HG03060 (cell line): ENCODE results near the gene KLK10.

Experiments used
- ATAC-seq: cut with Tn5 transposase; IDR thresholded peaks from one replicate; pipeline ENCODE4 v1.9.1; 2021; ENCODE audit warnings: low read depth, moderate number of reproducible peaks; ENCODE audit not compliant: unreplicated experiment

Gene KLK10

GRCh38 chr19:51027126-51027806 lies 7.8 kb upstream of the KLK10 start:
- no peak for ATAC-seq

GRCh38 chr19:51026554-51026831 lies 7.0 kb upstream of the KLK10 start, which contains the start of gene KLK11:
KLK11 (minus strand) TSS chr19:51026616; CDS start chr19:51025631, 985 bp downstream.
- ATAC-seq: no peak

DNA sequence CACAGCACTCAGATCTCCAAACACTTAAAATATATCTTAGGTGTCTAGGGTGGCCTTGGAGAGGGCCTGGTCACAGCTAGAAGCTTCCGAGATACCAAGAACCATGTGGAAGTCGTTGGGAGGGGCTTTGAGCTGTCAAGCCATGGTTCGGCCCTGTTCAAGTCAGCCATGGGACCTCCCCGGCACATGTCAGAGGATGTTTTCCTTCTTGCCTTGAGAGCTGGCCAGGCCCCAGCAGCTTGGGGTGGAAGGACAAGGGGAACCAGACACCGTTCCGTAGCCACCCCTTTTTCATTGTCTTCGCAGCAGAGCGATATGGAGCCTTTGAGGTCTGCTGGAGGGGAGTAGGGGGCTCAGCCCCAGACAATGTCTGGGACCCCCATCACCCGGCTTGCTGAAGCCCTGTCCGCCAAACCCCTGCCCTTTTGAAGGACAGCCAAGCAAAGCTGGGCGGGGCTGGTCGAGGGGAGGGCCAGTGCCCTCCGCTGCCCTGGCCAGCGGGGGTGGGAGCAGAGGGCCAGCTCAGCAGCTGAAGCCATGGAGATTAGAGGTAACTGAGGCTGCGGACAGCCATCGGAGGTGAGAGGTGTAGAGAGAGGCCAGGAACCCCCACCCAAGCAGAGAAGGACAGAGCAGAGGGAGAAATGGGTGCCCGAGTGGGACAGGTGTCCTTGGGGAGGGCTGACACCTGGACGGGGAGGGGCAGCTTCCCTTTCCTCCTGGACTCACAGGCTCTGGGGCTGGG lies 6.5 kb upstream of the KLK10 start:
- no peak for ATAC-seq

DNA sequence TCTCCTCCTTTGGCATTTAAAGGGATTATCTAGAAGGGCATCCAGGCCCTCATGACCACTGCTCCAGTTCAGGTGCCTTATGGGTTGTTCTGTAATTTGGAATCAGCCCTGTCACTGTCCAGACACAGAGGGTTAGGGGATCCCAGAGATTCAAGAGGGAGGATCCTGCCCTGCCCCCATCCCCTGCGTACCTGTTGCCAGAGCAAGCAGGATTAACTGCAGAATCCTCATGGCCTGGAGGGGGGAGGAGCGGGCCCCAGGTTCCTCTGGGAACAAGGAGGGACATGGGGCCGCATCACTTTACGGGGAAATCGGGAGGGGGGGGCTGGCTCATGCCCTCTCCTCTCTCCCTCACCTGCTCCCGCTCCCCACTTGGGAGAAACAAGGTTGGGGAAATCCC lies 5.9 kb upstream of the KLK10 start:
- no peak for ATAC-seq

GRCh38 chr19:51024924-51025323 lies 5.4 kb upstream of the KLK10 start:
- ATAC-seq: no peak

- no peak for ATAC-seq
These were observed 4.4 kb upstream of the KLK10 start for GRCh38 chr19:51023946-51024345.

DNA sequence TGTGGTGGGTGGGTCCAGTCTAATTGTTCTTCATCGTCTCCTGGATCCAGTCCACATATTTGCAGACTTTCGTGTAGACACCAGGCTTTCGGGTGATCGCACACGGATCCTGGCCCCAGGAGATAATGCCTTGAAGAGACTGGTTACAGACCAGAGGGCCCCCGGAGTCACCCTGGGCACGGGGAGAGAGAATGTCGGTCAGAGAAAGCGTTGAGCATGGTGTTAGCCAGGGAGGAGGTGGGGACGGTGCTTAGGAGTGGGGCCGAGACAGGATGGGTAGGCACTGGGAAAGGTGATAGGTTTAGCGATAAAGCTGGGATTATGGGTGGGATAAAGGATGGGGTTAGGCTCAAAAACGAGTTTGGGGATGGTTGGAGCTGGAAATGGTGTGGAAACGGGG lies 3.0 kb upstream of the KLK10 start:
- no peak for ATAC-seq

GRCh38 chr19:51020988-51021651 lies 1.6 kb upstream of the KLK10 start:
- ATAC-seq: no peak

- ATAC-seq: no peak
These were observed 565 bp downstream of the KLK10 start for GRCh38 chr19:51018745-51019543.

GRCh38 chr19:51016798-51017683 lies 2.5 kb downstream of the KLK10 start:
- no peak for ATAC-seq

DNA sequence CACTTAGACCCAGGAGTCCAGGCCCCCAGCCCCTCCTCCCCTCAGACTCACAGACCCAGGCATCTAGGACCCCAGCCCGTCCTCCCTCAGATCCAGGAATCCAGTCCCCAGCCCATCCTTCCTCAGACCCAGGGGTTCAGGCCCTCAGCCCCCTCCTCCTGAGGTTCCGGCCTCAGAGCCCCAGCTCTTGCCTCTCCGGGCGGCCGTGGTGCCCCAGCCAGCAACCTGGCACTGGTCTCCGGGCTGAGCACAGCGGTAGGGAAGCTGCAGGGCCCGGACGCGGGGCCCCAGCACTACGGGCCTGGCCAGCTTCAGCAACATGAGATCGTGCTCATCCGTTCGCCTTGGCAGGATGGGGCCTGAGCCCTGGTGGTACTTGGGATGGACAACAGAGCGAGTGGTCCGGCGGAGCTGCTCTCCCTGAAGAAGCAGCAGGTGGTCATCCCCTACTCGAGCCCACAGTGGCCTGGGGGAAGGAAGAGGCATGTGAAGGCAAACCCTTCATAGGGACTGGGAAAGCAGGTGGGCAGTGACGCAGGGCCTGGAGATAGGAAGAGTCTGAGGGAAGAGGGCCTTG lies 3.7 kb downstream of the KLK10 start:
- ATAC-seq: no peak

GRCh38 chr19:51014242-51014641 lies 5.3 kb downstream of the KLK10 start:
- no peak for ATAC-seq

GRCh38 chr19:51012661-51013190 lies 6.8 kb downstream of the KLK10 start:
- no peak for ATAC-seq

DNA sequence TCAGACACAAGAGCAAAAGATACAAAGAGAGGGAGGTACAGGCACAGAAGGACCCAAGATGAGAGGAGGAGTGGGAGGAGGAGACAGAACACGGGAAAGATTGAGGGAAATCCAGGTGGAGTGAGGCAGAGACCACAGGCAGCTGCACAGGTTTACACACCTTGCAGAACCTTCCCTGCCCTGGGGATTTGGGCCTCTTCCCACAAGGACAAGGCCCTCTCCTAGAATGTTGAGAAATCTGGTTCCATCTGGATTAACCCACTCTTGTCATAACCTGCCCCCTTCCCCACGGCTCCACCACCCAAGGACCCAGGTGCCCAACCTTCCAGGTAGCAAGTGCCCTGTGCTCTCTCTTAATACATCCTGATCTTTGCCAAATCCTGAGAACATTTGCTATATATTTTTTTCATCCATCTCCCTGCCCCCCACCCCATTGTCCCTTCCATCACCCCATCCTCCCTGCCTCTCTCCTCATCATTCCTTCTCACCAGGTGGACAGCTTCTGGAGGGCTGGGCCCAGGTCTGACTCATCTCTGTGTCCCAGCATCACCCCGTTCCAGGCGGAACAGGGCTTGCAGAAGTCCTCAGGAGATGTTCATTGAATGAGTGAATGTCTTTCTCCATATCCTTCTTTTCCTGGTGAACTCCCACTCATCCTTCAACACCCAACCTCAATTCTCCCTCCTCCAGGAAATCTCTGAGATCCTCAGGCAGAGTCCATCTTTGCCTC lies 9.3 kb downstream of the KLK10 start:
- ATAC-seq: no peak

DNA sequence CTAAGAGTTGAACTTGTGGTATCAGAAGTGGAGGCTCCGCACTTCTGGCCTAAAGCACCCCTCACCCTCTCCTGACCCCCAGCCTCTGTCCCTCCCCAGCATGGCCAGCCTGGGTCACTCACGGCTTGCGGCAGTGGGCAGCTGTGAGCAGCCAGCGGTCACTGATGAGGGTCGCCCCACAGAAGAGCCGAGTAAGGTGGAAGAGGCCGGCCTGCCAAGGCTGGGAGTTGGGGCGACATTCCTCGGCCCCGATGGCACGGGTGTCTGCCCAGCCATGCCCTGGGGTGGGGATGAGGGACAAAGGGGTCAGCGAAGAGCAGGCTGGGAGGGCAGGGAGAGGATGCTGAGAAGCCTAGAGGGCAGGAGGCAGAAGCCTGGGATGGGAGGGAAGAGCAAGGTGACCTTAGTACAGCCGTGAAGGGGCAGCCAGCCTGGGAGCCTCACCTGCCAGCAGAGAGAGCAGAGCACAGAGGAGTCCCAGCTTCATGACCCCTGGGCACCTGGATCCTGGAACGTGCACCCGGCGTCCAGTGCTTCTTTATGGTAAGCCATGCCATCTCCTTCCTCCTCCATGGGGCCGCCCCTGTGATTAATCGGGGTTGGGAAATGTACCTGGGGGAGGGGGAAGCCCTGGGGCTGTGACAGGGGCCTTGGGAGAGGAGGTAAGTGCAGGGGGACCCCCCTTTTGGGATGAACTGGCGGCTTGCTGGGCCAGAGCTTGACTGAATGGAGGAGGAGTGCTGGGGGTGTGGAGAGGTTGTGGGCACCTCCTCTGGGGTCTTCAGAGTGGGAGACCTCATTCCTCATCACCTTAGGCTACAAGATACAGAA lies 10.2 kb downstream of the KLK10 start:
- no peak for ATAC-seq

- no peak for ATAC-seq
These were observed 12.0 kb downstream of the KLK10 start for GRCh38 chr19:51007488-51007887.

DNA sequence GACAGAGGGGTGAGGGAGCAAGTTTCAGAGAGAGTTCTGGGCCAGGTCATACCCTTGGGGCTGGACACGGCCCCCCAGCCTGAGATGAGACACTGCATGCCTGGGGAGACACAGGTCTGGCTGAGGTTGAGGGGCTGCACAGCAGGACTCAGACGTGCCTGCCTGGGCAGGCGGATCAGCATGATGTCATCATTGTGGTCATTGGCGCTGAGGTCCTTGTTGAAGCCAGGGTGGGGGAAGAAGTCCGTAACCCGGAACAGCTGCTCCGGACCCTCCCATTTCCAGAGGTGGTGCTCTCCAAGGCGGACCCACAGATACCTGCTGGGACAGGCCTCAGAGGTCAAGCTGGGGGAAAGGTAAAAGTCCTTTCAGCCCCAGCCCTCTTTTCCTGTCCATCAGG lies 13.1 kb downstream of the KLK10 start:
- no peak for ATAC-seq

DNA sequence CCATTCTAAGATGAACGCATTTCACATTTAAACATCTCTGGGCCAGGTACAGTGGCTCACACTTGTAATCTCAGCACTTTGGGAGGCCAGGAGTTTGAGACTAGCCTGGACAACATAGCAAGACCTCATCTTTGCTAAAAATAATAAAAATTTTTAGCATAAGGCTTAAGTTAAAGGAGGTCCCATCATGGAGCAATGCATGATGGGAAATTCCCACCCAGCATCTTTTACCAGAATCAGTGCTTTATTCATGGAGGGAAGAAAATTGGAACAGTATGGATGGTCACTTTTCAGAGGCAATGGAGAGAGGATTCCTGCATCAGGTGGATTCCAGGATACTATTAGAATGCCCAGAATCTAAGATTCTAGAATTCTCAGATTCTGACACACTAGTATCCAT lies 14.3 kb downstream of the KLK10 start:
- no peak for ATAC-seq
